NCI-H1694 (cell line): ENCODE data around the gene QSOX1.

Experiments
- DNase-seq: peaks from one replicate; lab custom pipeline; 2025; lab: John Stamatoyannopoulos, UW

The QSOX1 gene

GRCh38 chr1:180169640-180170195 is 15.0 kb downstream of the QSOX1 start:
- DNase-seq, result no peak

DNA sequence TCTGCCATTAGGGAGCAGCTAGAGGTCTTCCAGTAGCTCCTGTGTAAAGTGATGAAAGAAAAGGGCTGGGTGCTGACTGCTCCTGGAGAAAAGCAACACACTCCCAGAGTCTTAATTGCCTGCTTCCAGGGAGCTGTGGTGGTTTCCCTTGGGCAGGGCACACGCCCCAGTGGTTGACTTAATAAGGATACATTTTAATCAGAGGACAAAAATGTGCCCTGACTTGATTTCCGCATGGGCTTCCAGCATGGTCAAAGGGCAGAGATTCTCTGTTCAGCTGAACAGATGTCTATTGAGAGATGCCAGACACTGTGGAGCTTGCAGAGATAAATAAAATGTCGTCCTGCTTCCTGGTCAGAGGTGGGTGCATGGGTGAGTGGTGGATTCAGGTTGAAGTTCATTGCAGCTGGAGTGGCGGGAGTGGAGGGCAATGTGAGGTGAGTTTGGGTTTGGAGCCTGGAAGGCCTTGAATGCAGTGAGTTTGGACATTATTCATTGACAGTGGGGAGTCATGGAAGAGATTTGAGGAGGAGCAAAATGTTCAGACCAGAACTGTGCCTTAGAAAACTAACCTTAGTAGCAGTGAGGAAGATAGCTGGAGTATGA is 16.0 kb downstream of the QSOX1 start:
- no peak for DNase-seq

- no peak for DNase-seq
These were observed 17.0 kb downstream of the QSOX1 start for GRCh38 chr1:180171691-180172090.

DNA sequence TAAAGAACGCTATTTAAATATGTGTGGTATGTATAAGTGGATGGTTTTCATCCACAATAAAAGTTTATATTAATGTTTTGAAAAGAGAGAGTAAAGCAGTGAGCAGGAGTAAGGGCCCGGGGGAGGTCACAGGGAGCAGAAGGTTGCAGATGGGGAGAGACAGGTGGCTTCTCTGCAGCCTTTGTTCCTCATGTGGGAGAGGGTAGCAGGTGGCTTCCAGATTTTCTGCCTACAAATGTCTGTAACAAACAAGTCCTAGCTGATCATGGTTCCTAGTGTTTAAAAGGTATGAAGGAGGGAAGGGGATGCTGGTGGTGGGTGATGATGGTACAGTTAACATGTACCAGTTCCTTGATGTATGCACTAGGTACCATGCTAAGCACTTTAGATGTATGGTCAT is 18.8 kb downstream of the QSOX1 start:
- DNase-seq, result peak; percentile 60

DNA sequence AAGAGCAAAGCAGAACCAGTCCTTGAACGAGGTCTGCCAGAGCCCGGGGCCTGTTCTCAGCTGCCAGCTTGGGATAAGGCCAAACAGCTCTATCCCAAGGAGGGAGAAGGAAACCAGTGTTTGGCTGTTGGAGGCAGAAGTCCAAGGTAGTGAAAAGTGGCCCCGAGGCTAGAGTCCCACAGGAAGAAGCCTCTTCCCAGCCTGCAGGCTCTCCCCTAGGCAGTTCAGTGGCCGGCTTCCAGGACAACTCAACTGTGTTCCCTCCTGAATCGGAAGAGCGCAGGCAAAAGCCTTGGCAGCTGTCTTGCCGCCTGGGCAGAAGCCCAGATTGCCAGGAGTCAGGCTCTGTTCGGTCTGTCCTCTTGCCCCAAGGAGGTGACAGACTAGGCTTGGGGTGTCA is 19.3 kb downstream of the QSOX1 start:
- DNase-seq, result peak; percentile 44

GRCh38 chr1:180175291-180175690 is 20.6 kb downstream of the QSOX1 start:
- no peak for DNase-seq

- no peak for DNase-seq
These were observed 21.1 kb downstream of the QSOX1 start for GRCh38 chr1:180175806-180176205.

DNA sequence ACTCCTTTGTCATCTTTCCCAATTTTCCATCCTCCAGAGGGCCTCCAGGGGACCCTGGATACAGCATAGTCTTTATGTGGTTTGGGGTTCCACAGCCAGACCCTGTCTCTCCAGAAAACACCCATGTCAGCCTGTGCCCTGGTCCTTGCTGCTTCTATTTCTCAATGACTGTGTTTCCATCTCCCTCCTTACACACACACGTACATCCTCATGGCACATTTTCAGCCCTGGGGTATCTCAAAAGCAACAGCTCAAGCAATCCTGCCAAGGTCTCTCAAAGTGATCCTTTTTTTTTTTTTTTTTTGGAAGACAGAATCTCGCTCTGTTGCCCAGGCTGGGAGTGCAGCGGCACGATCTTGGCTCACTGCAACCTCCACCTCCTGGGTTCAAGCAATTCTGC is 22.3 kb downstream of the QSOX1 start:
- DNase-seq, result no peak

GRCh38 chr1:180177931-180178330 is 23.3 kb downstream of the QSOX1 start:
- DNase-seq, result no peak

DNA sequence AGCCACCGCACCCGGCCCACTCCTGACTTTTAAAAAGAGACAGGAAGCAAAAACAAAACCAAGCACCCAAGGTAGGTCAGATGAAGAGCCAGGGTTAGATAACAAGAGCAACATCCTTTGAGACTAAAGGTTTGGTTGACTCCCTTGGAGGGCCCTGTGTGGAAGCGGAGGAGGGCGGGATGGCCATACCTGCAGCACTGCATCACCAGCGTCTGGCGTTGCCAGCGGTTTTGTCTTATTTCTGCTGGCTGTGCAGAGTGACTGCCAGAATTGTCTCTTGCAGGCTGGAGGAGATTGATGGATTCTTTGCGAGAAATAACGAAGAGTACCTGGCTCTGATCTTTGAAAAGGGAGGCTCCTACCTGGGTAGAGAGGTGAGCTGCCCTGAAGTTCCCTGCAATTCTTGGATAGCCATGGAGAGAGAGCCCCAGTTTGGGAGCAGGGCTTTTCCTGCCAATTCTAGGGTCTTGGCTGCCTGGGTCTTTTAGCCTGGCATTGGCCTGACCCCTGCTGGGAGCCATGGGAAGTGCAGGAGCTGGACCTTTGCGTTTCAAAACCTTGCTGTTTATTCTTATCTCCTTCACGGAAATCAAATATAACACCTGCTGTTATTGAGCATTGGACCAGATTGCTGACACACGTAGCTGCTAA is 24.0 kb downstream of the QSOX1 start:
- DNase-seq, result peak; percentile 78

DNA sequence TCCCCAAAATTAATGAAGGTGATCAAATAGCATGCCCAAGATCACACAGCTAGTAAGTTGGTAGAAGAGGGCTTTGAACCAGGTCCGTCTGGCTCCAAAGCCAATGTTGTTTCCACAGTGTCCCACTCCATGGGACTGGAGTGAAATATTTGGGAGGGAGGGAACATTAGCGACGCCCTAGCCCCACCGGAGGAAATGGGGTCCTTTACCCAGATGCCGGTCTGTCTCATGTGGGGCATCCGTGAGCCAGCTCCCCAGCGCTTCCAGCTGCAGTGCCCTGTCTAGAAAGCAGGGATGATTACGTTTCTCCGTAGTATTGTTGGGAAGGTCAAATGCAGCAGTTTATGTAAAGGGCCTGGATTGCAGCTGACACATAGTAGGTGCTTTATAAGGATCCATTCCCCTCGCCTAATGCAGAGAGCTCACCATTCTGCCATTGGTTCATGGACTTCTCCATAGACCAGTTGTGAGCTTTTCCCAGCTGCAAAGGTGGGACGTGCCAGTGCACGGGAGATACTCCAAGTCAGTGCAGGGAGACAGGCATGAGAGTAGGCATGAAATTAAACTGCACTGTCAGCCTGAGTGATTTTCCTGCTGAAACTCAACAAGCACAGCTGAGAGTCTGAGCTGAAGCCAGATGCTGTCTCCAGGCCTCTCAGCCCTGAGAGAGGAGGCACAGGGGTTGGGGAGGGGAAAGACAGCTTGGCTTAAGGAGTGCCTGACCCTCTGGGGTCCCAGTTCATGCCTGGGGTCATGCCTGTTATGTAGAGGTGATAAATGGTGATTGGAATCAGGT is 24.7 kb downstream of the QSOX1 start:
- DNase-seq, result no peak

GRCh38 chr1:180181048-180181447 is 26.4 kb downstream of the QSOX1 start:
- peak; percentile 60 for DNase-seq

DNA sequence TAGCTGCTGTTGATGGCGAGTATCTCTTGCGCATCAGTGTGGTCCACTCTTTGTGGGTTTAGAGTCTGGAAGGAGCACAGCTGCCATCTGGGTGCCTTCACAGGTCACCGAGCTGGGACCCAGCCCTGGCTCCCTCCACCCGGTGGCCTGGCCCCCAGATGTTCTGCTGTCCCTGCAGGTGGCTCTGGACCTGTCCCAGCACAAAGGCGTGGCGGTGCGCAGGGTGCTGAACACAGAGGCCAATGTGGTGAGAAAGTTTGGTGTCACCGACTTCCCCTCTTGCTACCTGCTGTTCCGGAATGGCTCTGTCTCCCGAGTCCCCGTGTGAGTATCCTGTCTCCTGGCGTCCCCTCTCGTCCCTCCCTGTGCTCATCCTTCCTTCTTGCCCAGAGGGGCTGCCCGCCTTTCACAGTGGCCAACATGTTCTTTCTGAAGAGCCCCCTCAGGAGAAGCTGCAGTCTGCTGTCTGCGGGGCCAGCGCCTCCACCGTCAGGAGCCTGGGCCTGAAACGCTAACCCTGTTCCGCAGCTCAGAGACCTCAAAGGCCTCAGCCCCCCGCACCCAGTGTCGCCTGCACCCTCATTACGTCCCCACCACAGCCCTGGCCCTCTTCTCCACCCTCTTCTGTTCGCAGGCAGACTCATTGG is 27.4 kb downstream of the QSOX1 start:
- no peak for DNase-seq

GRCh38 chr1:180182643-180183311 is 28.1 kb downstream of the QSOX1 start:
- peak; percentile 85 for DNase-seq

- no peak for DNase-seq
These were observed 28.8 kb downstream of the QSOX1 start for GRCh38 chr1:180183426-180183825.

DNA sequence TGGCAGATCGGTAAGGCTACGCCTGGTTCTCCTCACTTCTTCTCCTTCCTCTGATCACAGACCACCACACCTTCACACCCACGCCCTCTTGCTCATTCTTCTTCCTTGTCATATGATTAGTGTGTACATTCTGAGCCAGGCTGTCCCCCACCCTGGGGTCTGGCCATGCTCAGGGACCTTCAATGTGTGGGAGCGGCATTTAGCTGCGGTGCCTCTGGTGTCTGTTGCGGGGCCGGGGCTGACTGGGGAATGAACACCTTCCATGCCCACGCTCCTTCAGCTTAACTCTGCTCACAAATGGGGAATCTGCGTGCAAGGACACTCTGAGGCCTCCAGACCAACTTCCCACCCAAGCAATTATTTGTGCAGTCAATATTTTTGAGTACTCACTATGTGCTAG is 29.4 kb downstream of the QSOX1 start:
- no peak for DNase-seq

- DNase-seq, result no peak
These were observed 30.6 kb downstream of the QSOX1 start for GRCh38 chr1:180185281-180185680.

GRCh38 chr1:180185971-180186645 is 31.4 kb downstream of the QSOX1 start:
- no peak for DNase-seq

DNA sequence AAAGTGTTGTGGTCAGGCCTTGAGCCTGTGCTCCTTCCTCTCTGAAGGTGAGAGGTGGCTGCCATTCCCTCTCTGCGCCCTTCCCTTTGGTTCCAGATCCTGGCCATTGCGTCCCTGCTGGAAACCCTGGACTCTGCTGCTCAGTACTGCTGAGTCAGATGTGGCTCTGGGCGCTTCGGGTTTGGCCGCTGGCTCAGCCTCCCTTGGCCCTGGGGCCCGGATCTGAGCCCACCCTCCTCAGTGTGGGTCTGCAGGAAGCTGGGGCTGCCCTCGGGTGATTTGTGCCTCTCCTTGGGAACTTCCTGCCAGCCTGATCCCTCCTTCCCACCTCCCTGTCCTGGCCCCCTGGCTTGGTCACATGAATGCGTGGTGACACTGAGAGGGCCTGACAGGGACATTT is 32.2 kb downstream of the QSOX1 start:
- DNase-seq, result no peak

- no peak for DNase-seq
These were observed 33.0 kb downstream of the QSOX1 start for GRCh38 chr1:180187626-180188025.

GRCh38 chr1:180188091-180188506 is 33.4 kb downstream of the QSOX1 start:
- peak; percentile 46 for DNase-seq
